IMR-90 (cell line): ENCODE measurements around the gene CENPT. TPM values are rescaled to one million over a fixed set of nuclear protein-coding genes. Genes with fewer than 3 reads are reported as not detected.

Source experiments
- ATAC-seq: fragments of 200-7000 bp; cut with Tn5 transposase; 2 replicates; pipeline ENCODE4 v1.9.1; 2020; ENCODE audit warnings: low read depth, mild to moderate bottlenecking, moderate library complexity
- BruUV-seq: library from RNA; stranded (reverse); fragments of 400-500 nt; replicated peaks from 2 replicates; lab custom pipeline; 2021; lab: Mats Ljungman, UMichigan
- CTCF ChIA-PET: fragments of 300-600 bp; formaldehyde crosslinking; extraction: SDS; loops from one replicate; lab custom pipeline; 2021; ENCODE audit warnings: antibody characterized with exemption; lab: Yijun Ruan, JAX
- POLR2A ChIA-PET: fragments of 300-600 bp; sonication (Branson Sonifier 250); formaldehyde crosslinking; loops from one replicate; lab custom pipeline; 2022; ENCODE audit warnings: antibody characterized with exemption; ENCODE audit not compliant: unreplicated experiment; lab: Charles Lee
- DNase-seq: peaks from one replicate; pipeline ENCODE4 v3.0.0; 2013
- H2AFZ ChIP-seq: replicated peaks from 2 replicates; pipeline ENCODE3; 2013; ENCODE audit warnings: low read length, mild to moderate bottlenecking; ENCODE audit not compliant: poor library complexity
- H2AK5ac ChIP-seq: 2 replicates; pipeline ENCODE4 v1.6.1; 2013; ENCODE audit warnings: low read depth, low read length, inconsistent platforms
- H2AK9ac ChIP-seq: replicated peaks from 2 replicates; pipeline ENCODE3; 2013; ENCODE audit warnings: mild to moderate bottlenecking, low read depth, low read length, moderate library complexity; ENCODE audit not compliant: poor library complexity
- H2BK120ac ChIP-seq: 2 replicates; pipeline ENCODE4 v1.6.1; 2013; ENCODE audit warnings: low read depth, low read length, inconsistent platforms
- H2BK15ac ChIP-seq: 3 replicates; pipeline ENCODE4 v1.6.1; 2013; ENCODE audit warnings: low read depth, low read length, inconsistent platforms
- H2BK20ac ChIP-seq: 2 replicates; pipeline ENCODE4 v1.6.1; 2013; ENCODE audit warnings: low read depth, mild to moderate bottlenecking, inconsistent platforms, low read length, moderate library complexity
- H2BK5ac ChIP-seq: 2 replicates; pipeline ENCODE4 v1.6.1; 2013; ENCODE audit warnings: mild to moderate bottlenecking, low read depth, low read length, inconsistent platforms; ENCODE audit not compliant: poor library complexity, severe bottlenecking
- H3K14ac ChIP-seq: replicated peaks from 2 replicates; pipeline ENCODE4 v1.6.1; 2013; ENCODE audit warnings: low read depth, low read length, inconsistent platforms
- H3K18ac ChIP-seq: 2 replicates; pipeline ENCODE4 v1.6.1; 2013; ENCODE audit warnings: low read depth, low read length, control low read depth
- H3K23ac ChIP-seq: 2 replicates; pipeline ENCODE4 v1.6.1; 2013; ENCODE audit warnings: low read depth, low read length, inconsistent platforms
- H3K27ac ChIP-seq: 2 replicates; pipeline ENCODE4 v1.5.1; 2013; ENCODE audit warnings: mild to moderate bottlenecking, control low read depth, low read length; ENCODE audit not compliant: insufficient read depth
- H3K27me3 ChIP-seq: 2 replicates; pipeline ENCODE4 v1.6.1; 2013; ENCODE audit warnings: low read length; ENCODE audit not compliant: control insufficient read depth, insufficient read depth
- H3K36me3 ChIP-seq: 2 replicates; pipeline ENCODE4 v1.6.1; 2013; ENCODE audit warnings: low read length, mixed read lengths; ENCODE audit not compliant: control insufficient read depth, insufficient read depth
- H3K4ac ChIP-seq: 2 replicates; pipeline ENCODE4 v1.6.1; 2013; ENCODE audit warnings: low read depth, low read length, inconsistent platforms
- H3K4me1 ChIP-seq: 2 replicates; pipeline ENCODE4 v1.6.1; 2013; ENCODE audit warnings: low read length, mixed read lengths; ENCODE audit not compliant: control insufficient read depth, insufficient read depth
- H3K4me2 ChIP-seq: 2 replicates; pipeline ENCODE4 v1.6.1; 2013; ENCODE audit warnings: low read depth, mild to moderate bottlenecking, control low read depth, low read length, moderate library complexity
- H3K4me3 ChIP-seq: 2 replicates; pipeline ENCODE4 v1.5.1; 2013; ENCODE audit warnings: low read depth, mild to moderate bottlenecking, control low read depth, low read length, moderate library complexity; ENCODE audit not compliant: insufficient read depth
- H3K56ac ChIP-seq: 2 replicates; pipeline ENCODE4 v1.6.1; 2013; ENCODE audit warnings: low read length, inconsistent platforms; ENCODE audit not compliant: insufficient read depth; ENCODE audit errors: extremely low read depth
- H3K79me1 ChIP-seq, 2 experiments: 2 replicates each; pipeline ENCODE4 v1.6.1; 2013; ENCODE audit warnings: low read length in 2 of 2, inconsistent platforms in 1 of 2, low read depth in 1 of 2
- H3K9ac ChIP-seq: 2 replicates; pipeline ENCODE4 v1.6.1; 2013; ENCODE audit warnings: low read depth, low read length, control low read depth
- H3K9me1 ChIP-seq: 2 replicates; pipeline ENCODE4 v1.6.1; 2013; ENCODE audit warnings: low read length, inconsistent platforms; ENCODE audit not compliant: insufficient read depth
- H3K9me3 ChIP-seq: 2 replicates; pipeline ENCODE4 v1.6.1; 2013; ENCODE audit warnings: low read length; ENCODE audit not compliant: control insufficient read depth, insufficient read depth
- H4K20me1 ChIP-seq: 2 replicates; pipeline ENCODE4 v1.6.1; 2013; ENCODE audit warnings: low read length, inconsistent platforms; ENCODE audit not compliant: insufficient read depth
- H4K5ac ChIP-seq: 2 replicates; pipeline ENCODE4 v1.6.1; 2013; ENCODE audit warnings: mild to moderate bottlenecking, low read depth, low read length, control low read depth
- H4K8ac ChIP-seq, 2 experiments: 2 replicates each; pipeline ENCODE4 v1.6.1; 2013; ENCODE audit warnings: low read depth in 2 of 2, low read length in 2 of 2, control low read depth in 1 of 2, inconsistent platforms in 1 of 2
- H4K91ac ChIP-seq: 2 replicates; pipeline ENCODE4 v1.6.1; 2013; ENCODE audit warnings: low read depth, low read length, inconsistent platforms; ENCODE audit not compliant: insufficient read depth
- FOS ChIP-seq: fragments of 150-350 bp; IDR thresholded peaks from 2 replicates; pipeline ENCODE4 v1.6.1; 2016; ENCODE audit warnings: low read depth, low read length
- MXI1 ChIP-seq: IDR thresholded peaks from 2 replicates; pipeline ENCODE4 v1.6.1; 2012; ENCODE audit warnings: low read depth, mild to moderate bottlenecking, low read length, moderate library complexity, borderline replicate concordance
- POLR2A ChIP-seq: IDR thresholded peaks from 2 replicates; pipeline ENCODE4 v1.6.1; 2012; ENCODE audit warnings: mild to moderate bottlenecking, low read depth, low read length
- SMC3 ChIP-seq: fragments of 150-350 bp; IDR thresholded peaks from 2 replicates; pipeline ENCODE4 v1.6.1; 2016; ENCODE audit warnings: low read depth, mild to moderate bottlenecking, antibody characterized with exemption, low read length, moderate library complexity
- dilution Hi-C: fragments of 300-500 bp; cut with HindIII; formaldehyde crosslinking; loops from one replicate; pipeline ENCODE4 v1.14.3; 2018; ENCODE audit warnings: low sequenced_read_pairs; ENCODE audit not compliant: unreplicated experiment
- in situ Hi-C: fragments of 300-500 bp; cut with MboI; formaldehyde crosslinking; loops from 3 replicates; pipeline ENCODE4 v1.14.3; 2019; ENCODE audit warnings: low sequenced_read_pairs, inconsistent platforms, mixed read lengths
- intact Hi-C: fragments of 100-400 bp; cut with micrococcal nuclease; formaldehyde crosslinking; loops from 2 replicates; pipeline ENCODE4 v1.10.0; 2022
- polyA plus RNA-seq, 3 experiments: library from polyadenylated mRNA; depleted of rRNA; stranded (reverse); fragments of >200 nt; gene quantifications; 2 replicates each; pipeline ENCODE4 v1.2.3, GENCODE V29; 2012; ENCODE audit warnings: low replicate concordance in 1 of 3
- total RNA-seq: library from RNA; depleted of rRNA; stranded (reverse); fragments of >200 nt; gene quantifications from 2 replicates; pipeline ENCODE4 v1.2.3, GENCODE V29; 2012
- TF ChIP-seq, protein P1 (sequence below): conservative IDR thresholded peaks from 2 replicates; pipeline ENCODE4 v1.5.1; 2012; ENCODE audit warnings: mild to moderate bottlenecking, low read depth, low read length, improper control_type of control experiment

The CENPT gene
- total and polyA plus RNA-seq, 2 of the 4 experiments (the other 2 are of a cell fraction) = 33.3 to 83.1 TPM

DNA sequence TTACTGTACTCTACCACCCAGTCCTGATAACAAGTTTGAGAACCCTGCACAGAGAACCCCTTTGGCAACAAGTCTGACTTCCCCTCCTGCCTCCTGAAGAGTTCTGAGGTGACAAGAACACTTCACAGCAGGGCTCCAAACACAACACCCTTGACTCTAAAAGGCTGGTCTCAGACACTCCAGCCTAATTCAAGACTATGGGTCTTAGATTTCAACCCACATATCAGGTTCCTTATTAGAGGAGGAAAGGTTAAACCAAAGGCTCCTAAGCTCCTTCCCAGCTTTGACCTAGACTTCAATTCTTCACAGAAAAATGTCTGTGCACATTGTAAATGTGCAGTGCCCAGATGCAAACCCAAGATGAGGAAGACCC, 64.2 kb downstream of the CENPT start:
- Histone ChIP-seq H3K27me3 (no peaks in the 10 kb centered on the region), H2BK5ac (no peak overlapping the region), H2AK9ac (no peak overlapping the region), H3K9ac (no peak overlapping the region), H4K5ac (no peak overlapping the region), H2AFZ (no peak overlapping the region), H3K4me3 (no peak overlapping the region), H3K9me1 (peaks cover 12% of the 10 kb centered on the region; the same call in 1 of the 2 replicates), H2BK15ac (no peak overlapping the region), H3K23ac (no peak overlapping the region), H2BK120ac (no peak overlapping the region), H3K18ac (no peak overlapping the region), H3K4me2 (no peak overlapping the region), H3K56ac (no peak overlapping the region), H4K20me1 (peaks cover 22% of the 10 kb centered on the region; the same call in 1 of the 2 replicates), H3K27ac (no peak overlapping the region), H3K9me3 (no peaks in the 10 kb centered on the region), H2BK20ac (no peak overlapping the region), H3K36me3 (peaks cover 2% of the 10 kb centered on the region; the same call in 1 of the 2 replicates), H2AK5ac (no peak overlapping the region), H3K4me1 (no peaks in the 10 kb centered on the region), H3K14ac (no peak overlapping the region), H4K8ac (no peak overlapping the region), H3K79me1 (peaks cover 25 to 66% of the 10 kb centered on the region in 2 experiments), H3K4ac (no peak overlapping the region), H4K91ac (no peak overlapping the region)
- no peak for DNase-seq
- intact Hi-C loops = no loop called here
- dilution Hi-C loops = no loop called here
- no peak for ATAC-seq
- no peak for TF ChIP-seq FOS
- no peak for TF ChIP-seq MXI1
- no peak for TF ChIP-seq SMC3
- no peak for TF ChIP-seq POLR2A
- TF ChIP-seq, protein P1, sequence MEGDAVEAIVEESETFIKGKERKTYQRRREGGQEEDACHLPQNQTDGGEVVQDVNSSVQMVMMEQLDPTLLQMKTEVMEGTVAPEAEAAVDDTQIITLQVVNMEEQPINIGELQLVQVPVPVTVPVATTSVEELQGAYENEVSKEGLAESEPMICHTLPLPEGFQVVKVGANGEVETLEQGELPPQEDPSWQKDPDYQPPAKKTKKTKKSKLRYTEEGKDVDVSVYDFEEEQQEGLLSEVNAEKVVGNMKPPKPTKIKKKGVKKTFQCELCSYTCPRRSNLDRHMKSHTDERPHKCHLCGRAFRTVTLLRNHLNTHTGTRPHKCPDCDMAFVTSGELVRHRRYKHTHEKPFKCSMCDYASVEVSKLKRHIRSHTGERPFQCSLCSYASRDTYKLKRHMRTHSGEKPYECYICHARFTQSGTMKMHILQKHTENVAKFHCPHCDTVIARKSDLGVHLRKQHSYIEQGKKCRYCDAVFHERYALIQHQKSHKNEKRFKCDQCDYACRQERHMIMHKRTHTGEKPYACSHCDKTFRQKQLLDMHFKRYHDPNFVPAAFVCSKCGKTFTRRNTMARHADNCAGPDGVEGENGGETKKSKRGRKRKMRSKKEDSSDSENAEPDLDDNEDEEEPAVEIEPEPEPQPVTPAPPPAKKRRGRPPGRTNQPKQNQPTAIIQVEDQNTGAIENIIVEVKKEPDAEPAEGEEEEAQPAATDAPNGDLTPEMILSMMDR = no peak
- in situ Hi-C loops = no loop called here
- ChIA-PET CTCF (no interaction called here), POLR2A (no interaction called here)
- BruUV-seq = no TSS peak
